ENCODE measurements around the gene ANXA10.

GRCh38 chr4:168199260-168199957 is 107.1 kb downstream of the ANXA10 start:
- no peak for TF ChIP-seq CTCF (IDR thresholded peaks at IDR 0.05)
- no peak for TF ChIP-seq POLR2A (IDR thresholded peaks at IDR 0.05)
- no peak for TF ChIP-seq POLR2AphosphoS5 (IDR thresholded peaks at IDR 0.05)
